Measurements from ENCODE around the gene ATG5.
A peak's percentile ranks its signal among the peaks of the same experiment; 100 is the strongest.
"Not testable (repeated sequence)": the region's sequence is repeated elsewhere in the genome, so short reads cannot be mapped to it uniquely, and the experiment has no call there.

ATG5 gene

GRCh38 chr6:106162921-106163320, 162.6 kb downstream of the ATG5 start:
- DNase-seq (ENCODE audit: low read depth, low spot score): no peak
- no peak overlapping the region for H3K27ac ChIP-seq

- no peak overlapping the region for H3K27ac ChIP-seq
- no peak for DNase-seq (ENCODE audit: low read depth, low spot score)
Observed at GRCh38 chr6:106161893-106162292, 163.7 kb downstream of the ATG5 start.

GRCh38 chr6:106161311-106161874, 164.2 kb downstream of the ATG5 start:
- no peak for DNase-seq (ENCODE audit: low read depth, low spot score)
- H3K27ac ChIP-seq: no peak overlapping the region

- H3K27ac ChIP-seq: peak overlapping the region; percentile 58
- DNase-seq (ENCODE audit: low read depth, low spot score): no peak
Observed at GRCh38 chr6:106160189-106160588, 165.4 kb downstream of the ATG5 start.

GRCh38 chr6:106159531-106159940, 166.0 kb downstream of the ATG5 start:
- DNase-seq (ENCODE audit: low read depth, low spot score): peak; percentile 74
- H3K27ac ChIP-seq: peak overlapping the region; percentile 58

GRCh38 chr6:106158816-106159215, 166.7 kb downstream of the ATG5 start:
- peak overlapping the region; percentile 58 for H3K27ac ChIP-seq
- no peak for DNase-seq (ENCODE audit: low read depth, low spot score)

- no peak for DNase-seq (ENCODE audit: low read depth, low spot score)
- H3K27ac ChIP-seq: no peak overlapping the region
Observed at GRCh38 chr6:106156863-106157262, 168.7 kb downstream of the ATG5 start.

- H3K27ac ChIP-seq: no peak overlapping the region
- no peak for DNase-seq (ENCODE audit: low read depth, low spot score)
Observed at GRCh38 chr6:106156413-106156812, 169.1 kb downstream of the ATG5 start.

- DNase-seq (ENCODE audit: low read depth, low spot score): no peak
- H3K27ac ChIP-seq: no peak overlapping the region
Observed at GRCh38 chr6:106155219-106155830, 170.2 kb downstream of the ATG5 start.

- DNase-seq (ENCODE audit: low read depth, low spot score): no peak
- H3K27ac ChIP-seq: no peak overlapping the region
Observed at GRCh38 chr6:106154326-106154725, 171.2 kb downstream of the ATG5 start.

GRCh38 chr6:106152952-106153351, 172.6 kb downstream of the ATG5 start:
- no peak for DNase-seq (ENCODE audit: low read depth, low spot score)
- H3K27ac ChIP-seq: no peak overlapping the region

- H3K27ac ChIP-seq; DNase-seq (ENCODE audit: low read depth, low spot score): not testable (repeated sequence)
Observed at GRCh38 chr6:106152476-106152875, 173.1 kb downstream of the ATG5 start.

GRCh38 chr6:106149472-106150069, 176.0 kb downstream of the ATG5 start:
- no peak overlapping the region for H3K27ac ChIP-seq
- DNase-seq (ENCODE audit: low read depth, low spot score): no peak

- DNase-seq (ENCODE audit: low read depth, low spot score): no peak
- H3K27ac ChIP-seq: no peak overlapping the region
Observed at GRCh38 chr6:106147476-106147875, 178.1 kb downstream of the ATG5 start.

GRCh38 chr6:106146852-106147351, 178.7 kb downstream of the ATG5 start:
- no peak for DNase-seq (ENCODE audit: low read depth, low spot score)
- H3K27ac ChIP-seq: peak overlapping the region; percentile 6

- DNase-seq (ENCODE audit: low read depth, low spot score): no peak
Observed at GRCh38 chr6:106145741-106146227, 179.8 kb downstream of the ATG5 start.

GRCh38 chr6:106145144-106145543, 180.4 kb downstream of the ATG5 start:
- no peak for DNase-seq (ENCODE audit: low read depth, low spot score)
- H3K27ac ChIP-seq: no peak overlapping the region

More at GRCh38 chr6:106145741-106146227, 179.8 kb downstream of the ATG5 start:
- no peak overlapping the region for H3K27ac ChIP-seq

- no peak overlapping the region for H3K27ac ChIP-seq
- no peak for DNase-seq (ENCODE audit: low read depth, low spot score)
Observed at GRCh38 chr6:106143665-106144064, 181.9 kb downstream of the ATG5 start.

- no peak overlapping the region for H3K27ac ChIP-seq
- DNase-seq (ENCODE audit: low read depth, low spot score): no peak
Observed at GRCh38 chr6:106142876-106143431, 182.6 kb downstream of the ATG5 start.

- no peak for DNase-seq (ENCODE audit: low read depth, low spot score)
Observed at GRCh38 chr6:106141441-106142237, 183.9 kb downstream of the ATG5 start.

More at GRCh38 chr6:106141441-106142237, 183.9 kb downstream of the ATG5 start:
- peak overlapping the region; percentile 56 for H3K27ac ChIP-seq

Data from epithelial cell of prostate (primary cell).